ENCODE data around the gene ITGA8.
"Not testable (repeated sequence)": the region's sequence is repeated elsewhere in the genome, so short reads cannot be mapped to it uniquely, and the experiment has no call there.

ITGA8 gene

DNA sequence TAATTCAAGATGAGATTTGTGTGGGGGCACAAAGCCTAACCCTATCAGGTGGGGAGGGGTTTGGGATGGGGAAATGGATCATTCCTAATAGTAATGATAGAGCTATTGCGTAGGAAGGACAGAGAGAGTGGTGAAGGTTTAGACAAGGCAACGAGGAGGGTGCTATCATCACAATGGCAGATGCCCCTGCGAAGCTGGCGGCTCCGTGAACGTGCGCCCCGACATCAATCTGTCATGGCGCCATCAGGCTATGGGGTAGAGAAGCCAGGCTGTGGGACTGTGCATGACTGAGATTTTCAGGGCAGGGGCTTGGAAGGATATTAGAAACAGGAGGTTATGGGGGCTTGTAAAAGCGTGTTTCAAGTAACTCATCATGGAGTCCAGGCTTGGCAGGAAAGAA is 157.6 kb downstream of the ITGA8 start:
- no peak overlapping the region for H3K27ac ChIP-seq
- H3K27me3 ChIP-seq = no peaks in the 10 kb centered on the region
- peaks cover 0 to 15% (median 2%) of the 10 kb centered on the region in 4 donors for H3K4me1 ChIP-seq
- H3K9me3 ChIP-seq = no peaks in the 10 kb centered on the region
- H3K4me3 ChIP-seq = no peak overlapping the region
- DNase-seq = no peak
- TF ChIP-seq, protein P1, sequence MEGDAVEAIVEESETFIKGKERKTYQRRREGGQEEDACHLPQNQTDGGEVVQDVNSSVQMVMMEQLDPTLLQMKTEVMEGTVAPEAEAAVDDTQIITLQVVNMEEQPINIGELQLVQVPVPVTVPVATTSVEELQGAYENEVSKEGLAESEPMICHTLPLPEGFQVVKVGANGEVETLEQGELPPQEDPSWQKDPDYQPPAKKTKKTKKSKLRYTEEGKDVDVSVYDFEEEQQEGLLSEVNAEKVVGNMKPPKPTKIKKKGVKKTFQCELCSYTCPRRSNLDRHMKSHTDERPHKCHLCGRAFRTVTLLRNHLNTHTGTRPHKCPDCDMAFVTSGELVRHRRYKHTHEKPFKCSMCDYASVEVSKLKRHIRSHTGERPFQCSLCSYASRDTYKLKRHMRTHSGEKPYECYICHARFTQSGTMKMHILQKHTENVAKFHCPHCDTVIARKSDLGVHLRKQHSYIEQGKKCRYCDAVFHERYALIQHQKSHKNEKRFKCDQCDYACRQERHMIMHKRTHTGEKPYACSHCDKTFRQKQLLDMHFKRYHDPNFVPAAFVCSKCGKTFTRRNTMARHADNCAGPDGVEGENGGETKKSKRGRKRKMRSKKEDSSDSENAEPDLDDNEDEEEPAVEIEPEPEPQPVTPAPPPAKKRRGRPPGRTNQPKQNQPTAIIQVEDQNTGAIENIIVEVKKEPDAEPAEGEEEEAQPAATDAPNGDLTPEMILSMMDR (IDR thresholded peaks at IDR 0.05) = no peak
- peaks cover 25 to 45% (median 32%) of the 10 kb centered on the region in 3 donors for H3K36me3 ChIP-seq
- intact Hi-C loops (cut with DNase I; ENCODE audit: low total_unique reads) = loop anchor here (10.0 kb wide), 1 partner anchor 117 kb away; no protein-coding TSS in a partner anchor

DNA sequence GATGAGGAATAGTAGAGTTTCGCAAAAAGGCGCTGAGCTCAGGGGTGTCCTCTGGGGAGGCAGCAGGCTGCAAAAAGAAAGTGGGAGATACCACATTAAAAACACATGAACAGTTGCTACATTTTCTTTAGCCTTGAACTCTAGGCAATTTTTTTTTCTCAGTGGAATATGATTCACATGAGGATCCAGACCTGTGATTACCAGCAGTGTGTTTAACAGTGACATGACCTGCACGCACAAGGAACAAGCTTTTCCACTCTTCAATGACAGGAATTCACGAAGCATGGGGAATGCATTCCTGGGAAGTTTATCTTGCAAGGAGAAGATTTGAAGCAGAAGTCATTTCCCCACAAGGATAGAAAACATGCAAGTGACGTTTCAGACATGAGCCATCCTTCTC is 161.6 kb downstream of the ITGA8 start:
- peaks cover 0 to 6% (median 0%) of the 10 kb centered on the region in 4 donors for H3K4me1 ChIP-seq
- TF ChIP-seq, protein P1 (IDR thresholded peaks at IDR 0.05) = no peak
- H3K4me3 ChIP-seq = no peak overlapping the region
- H3K36me3 ChIP-seq = peaks cover 40 to 66% (median 49%) of the 10 kb centered on the region in 3 donors
- H3K27ac ChIP-seq = peak overlapping the region in 1 of 2 donors; percentile 2
- DNase-seq = no peak
- H3K27me3 ChIP-seq = no peaks in the 10 kb centered on the region
- H3K9me3 ChIP-seq = no peaks in the 10 kb centered on the region
- intact Hi-C loops (cut with DNase I; ENCODE audit: low total_unique reads) = no loop called here

DNA sequence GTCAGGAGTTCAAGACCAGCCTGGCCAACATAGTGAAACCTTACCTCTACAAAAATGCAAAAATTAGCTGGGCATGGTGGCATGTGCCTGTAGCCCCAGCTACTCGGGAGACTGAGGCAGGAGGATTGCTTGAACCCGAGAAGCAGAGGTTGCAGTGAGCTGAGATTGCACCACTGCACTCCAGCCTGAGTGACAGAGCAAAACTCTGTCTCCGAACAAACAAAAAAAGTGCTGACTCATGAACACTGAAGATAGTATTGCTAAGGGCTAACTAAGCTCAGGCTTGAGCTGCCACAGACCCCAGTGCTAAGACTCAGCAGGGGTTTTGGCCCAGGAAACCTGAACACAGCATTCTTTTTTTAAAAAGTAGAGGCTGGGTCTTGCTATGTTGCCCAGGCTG is 162.6 kb downstream of the ITGA8 start:
- H3K27me3 ChIP-seq; H3K4me3 ChIP-seq; intact Hi-C loops (cut with DNase I; ENCODE audit: low total_unique reads); H3K9me3 ChIP-seq; DNase-seq; H3K4me1 ChIP-seq: not testable (repeated sequence)
- peaks cover 40 to 66% (median 52%) of the 10 kb centered on the region in 3 donors for H3K36me3 ChIP-seq
- peak overlapping the region in 1 of 2 donors; percentile 2 for H3K27ac ChIP-seq

DNA sequence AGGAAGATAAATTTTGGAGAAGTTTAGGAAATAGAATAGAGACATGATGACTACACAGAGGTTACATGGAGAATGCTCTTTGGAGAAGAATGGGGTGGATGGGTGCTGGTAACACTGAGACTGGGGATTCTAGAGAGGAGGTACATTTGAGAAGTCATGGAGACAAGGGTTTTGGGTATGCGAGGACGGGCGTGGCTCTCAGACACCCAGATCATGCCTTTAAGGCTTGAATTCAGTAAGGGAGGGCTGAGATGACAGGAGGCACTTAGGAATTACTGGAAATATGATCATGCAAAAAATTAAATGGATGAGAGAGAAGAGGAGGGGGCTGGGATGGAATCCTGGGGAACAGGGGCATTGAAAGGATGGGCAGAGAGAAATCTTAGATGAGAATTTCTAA is 168.8 kb downstream of the ITGA8 start:
- intact Hi-C loops (cut with DNase I; ENCODE audit: low total_unique reads) = no loop called here
- Histone ChIP-seq H3K9me3 (no peaks in the 10 kb centered on the region), H3K4me3 (no peak overlapping the region), H3K27ac (no peak overlapping the region), H3K36me3 (peaks cover 39 to 76% (median 53%) of the 10 kb centered on the region in 3 donors), H3K27me3 (no peaks in the 10 kb centered on the region), H3K4me1 (no peaks in the 10 kb centered on the region)
- no peak for DNase-seq
- TF ChIP-seq, protein P1 (IDR thresholded peaks at IDR 0.05) = no peak

DNA sequence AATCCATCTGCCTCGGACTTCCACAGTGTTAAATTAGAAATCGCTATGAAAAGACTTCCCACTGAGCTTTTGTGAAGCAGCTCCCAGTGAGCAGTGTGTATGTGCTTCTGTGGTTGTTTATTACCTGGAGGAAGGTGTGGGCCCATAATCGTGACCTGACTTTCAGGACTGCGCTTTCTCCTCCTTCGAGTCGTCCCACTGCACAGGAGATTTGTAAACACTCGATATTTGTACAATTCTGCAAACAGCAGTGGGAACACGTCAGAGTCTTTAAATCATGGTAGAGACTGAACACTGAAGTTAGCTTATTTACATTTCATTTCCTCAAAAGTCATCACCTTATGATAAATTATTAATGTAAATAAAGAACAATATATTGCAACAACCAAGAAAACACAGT is 171.4 kb downstream of the ITGA8 start:
- Histone ChIP-seq H3K9me3 (peaks cover 0 to 3% (median 0%) of the 10 kb centered on the region in 3 donors), H3K4me1 (no peaks in the 10 kb centered on the region), H3K4me3 (no peak overlapping the region), H3K36me3 (peaks cover 28 to 69% (median 44%) of the 10 kb centered on the region in 3 donors), H3K27me3 (no peaks in the 10 kb centered on the region), H3K27ac (no peak overlapping the region)
- TF ChIP-seq, protein P1 (IDR thresholded peaks at IDR 0.05) = no peak
- no peak for DNase-seq
- intact Hi-C loops (cut with DNase I; ENCODE audit: low total_unique reads) = no loop called here

DNA sequence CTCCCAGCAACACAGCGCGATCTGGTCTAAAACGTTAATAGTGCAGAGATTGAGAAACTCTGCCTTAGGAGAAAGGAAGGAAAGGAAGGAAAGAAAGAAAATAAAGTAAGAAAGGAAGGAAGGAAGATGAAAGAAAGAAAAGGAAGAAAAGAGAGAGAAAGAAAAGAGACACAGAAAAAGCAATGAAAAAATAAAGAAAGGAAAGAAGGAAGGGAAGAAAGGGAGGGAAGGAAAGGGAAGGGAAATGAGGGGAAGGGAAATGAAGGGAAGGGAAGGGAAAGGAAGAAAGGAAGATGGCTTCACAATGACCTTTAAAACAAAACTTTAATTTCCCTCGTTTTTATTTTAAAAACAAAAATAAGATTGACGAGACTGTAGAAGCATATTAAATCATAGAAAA is 173.1 kb downstream of the ITGA8 start:
- no peak overlapping the region for H3K27ac ChIP-seq
- H3K27me3 ChIP-seq = no peaks in the 10 kb centered on the region
- no peak for DNase-seq
- intact Hi-C loops (cut with DNase I; ENCODE audit: low total_unique reads) = no loop called here
- peaks cover 0 to 3% (median 0%) of the 10 kb centered on the region in 3 donors for H3K9me3 ChIP-seq
- TF ChIP-seq, protein P1 (IDR thresholded peaks at IDR 0.05) = no peak
- H3K4me1 ChIP-seq = no peaks in the 10 kb centered on the region
- peaks cover 17 to 57% (median 37%) of the 10 kb centered on the region in 3 donors for H3K36me3 ChIP-seq
- H3K4me3 ChIP-seq = no peak overlapping the region
